Measurements from ENCODE around the gene SYTL3.
"Not testable (repeated sequence)": the region's sequence is repeated elsewhere in the genome, so short reads cannot be mapped to it uniquely, and the experiment has no call there.

Gene SYTL3

GRCh38 chr6:158639056-158639455, 10.8 kb upstream of the SYTL3 start:
- H3K27me3 ChIP-seq (ENCODE audit: low read depth) = no peaks in the 10 kb centered on the region
- no peaks in the 10 kb centered on the region for H3K9me3 ChIP-seq
- 0 out of 2 replicates have a peak, but pooled peaks cover 4% of the 10 kb centered on the region for H3K4me1 ChIP-seq
- DNase-seq (ENCODE audit: low spot score in 2 of 2) = no peak
- in situ Hi-C loops (cut with MboI; ENCODE audit: low sequenced_read_pairs) = no loop called here
- H3K36me3 ChIP-seq (replicated peaks) = peaks cover 26% of the 10 kb centered on the region
- no peak overlapping the region for H3K4me3 ChIP-seq

GRCh38 chr6:158640519-158640918, 9.3 kb upstream of the SYTL3 start:
- no peaks in the 10 kb centered on the region for H3K9me3 ChIP-seq
- no peak overlapping the region for H3K4me3 ChIP-seq
- in situ Hi-C loops (cut with MboI; ENCODE audit: low sequenced_read_pairs) = no loop called here
- DNase-seq (ENCODE audit: low spot score in 2 of 2) = no peak
- H3K27me3 ChIP-seq (ENCODE audit: low read depth) = no peaks in the 10 kb centered on the region
- H3K36me3 ChIP-seq (replicated peaks) = peaks cover 13% of the 10 kb centered on the region
- peaks cover 8% of the 10 kb centered on the region for H3K4me1 ChIP-seq

- Histone ChIP-seq H3K36me3 (replicated peaks) (peaks cover under 1% of the 10 kb centered on the region), H3K9me3 (no peaks in the 10 kb centered on the region), H3K27me3 (ENCODE audit: low read depth) (no peaks in the 10 kb centered on the region), H3K4me3 (no peak overlapping the region), H3K4me1 (peaks cover 8% of the 10 kb centered on the region)
- in situ Hi-C loops (cut with MboI; ENCODE audit: low sequenced_read_pairs) = no loop called here
- peak in 1 of 2 experiments; percentile 3 for DNase-seq (ENCODE audit: low spot score in 2 of 2)
Observed at GRCh38 chr6:158642097-158642601, 7.7 kb upstream of the SYTL3 start.

- H3K27me3 ChIP-seq (ENCODE audit: low read depth) = no peaks in the 10 kb centered on the region
- H3K4me3 ChIP-seq = peak overlapping the region; percentile 94
- in situ Hi-C loops (cut with MboI; ENCODE audit: low sequenced_read_pairs) = no loop called here
- DNase-seq (ENCODE audit: low spot score in 2 of 2) = no peak
- peaks cover 8% of the 10 kb centered on the region for H3K4me1 ChIP-seq
- H3K36me3 ChIP-seq (replicated peaks) = no peaks in the 10 kb centered on the region; the same call in 1 of the 2 replicates
- no peaks in the 10 kb centered on the region for H3K9me3 ChIP-seq
Observed at GRCh38 chr6:158643836-158644230, 6.0 kb upstream of the SYTL3 start.

GRCh38 chr6:158644231-158645063, 5.4 kb upstream of the SYTL3 start, which contains the start of gene DYNLT1:
TSS of gene DYNLT1 (minus strand) at chr6:158644743. CDS start at chr6:158644708, 35 bp downstream.
- Histone ChIP-seq H3K27me3 (ENCODE audit: low read depth) (no peaks in the 10 kb centered on the region), H3K4me1 (peaks cover 8% of the 10 kb centered on the region), H3K36me3 (replicated peaks) (no peaks in the 10 kb centered on the region; the same call in 1 of the 2 replicates), H3K9me3 (no peaks in the 10 kb centered on the region), H3K4me3 (peak within 1 kb of the TSS; percentile 94)
- peak; percentile 89 to 96 for DNase-seq (ENCODE audit: low spot score in 2 of 2)
- in situ Hi-C loops (cut with MboI; ENCODE audit: low sequenced_read_pairs) = no loop called here

DNA sequence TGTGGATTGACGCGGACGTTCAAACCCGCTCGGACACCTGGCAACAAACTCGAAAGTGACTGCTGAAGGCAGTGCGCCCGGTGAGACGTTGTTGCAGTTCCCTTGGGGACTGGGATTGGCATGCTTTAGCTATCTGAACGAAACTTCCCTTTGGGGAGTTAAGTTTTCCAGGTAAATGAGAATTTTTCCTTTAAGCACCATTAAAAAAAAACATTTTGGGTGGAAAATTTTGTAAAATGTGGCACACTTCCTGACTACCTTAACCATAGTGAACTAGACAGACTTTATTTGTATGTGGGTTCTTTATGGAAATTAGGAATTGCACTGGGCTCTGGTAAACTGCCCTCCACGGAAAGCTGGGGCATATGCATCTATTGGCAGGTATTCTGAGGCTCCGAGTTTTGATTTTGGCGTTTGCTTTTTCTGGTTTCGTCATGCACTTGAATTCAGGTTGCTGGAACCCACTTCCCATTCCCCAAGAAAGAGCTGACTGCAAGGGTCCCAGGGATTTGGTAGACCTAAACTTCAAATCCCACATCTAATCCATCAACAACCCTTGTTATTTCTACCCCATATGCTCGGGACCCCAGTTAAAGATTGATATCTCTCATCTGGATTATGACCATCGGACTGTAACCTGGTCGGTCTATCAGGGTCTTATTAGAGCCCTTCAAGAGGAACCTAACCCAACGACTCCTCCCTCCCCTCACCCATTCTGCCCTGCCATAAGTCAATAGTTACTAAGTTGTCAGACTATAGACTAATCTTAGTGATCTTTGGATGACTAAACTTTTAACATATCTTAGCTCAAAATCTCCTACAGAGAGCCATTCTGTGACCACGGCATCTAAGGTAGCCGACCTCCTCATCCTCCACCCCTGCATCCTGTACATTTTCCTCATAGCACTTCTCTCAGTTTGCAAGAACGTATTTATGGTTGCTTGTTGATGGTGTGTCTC, 4.5 kb upstream of the SYTL3 start:
- Histone ChIP-seq H3K9me3 (no peaks in the 10 kb centered on the region), H3K4me1 (peaks cover 8% of the 10 kb centered on the region), H3K36me3 (replicated peaks) (no peaks in the 10 kb centered on the region; the same call in 1 of the 2 replicates), H3K27me3 (ENCODE audit: low read depth) (no peaks in the 10 kb centered on the region), H3K4me3 (peak overlapping the region; percentile 94)
- peak in 1 of 2 experiments; percentile 6 for DNase-seq (ENCODE audit: low spot score in 2 of 2)
- in situ Hi-C loops (cut with MboI; ENCODE audit: low sequenced_read_pairs) = no loop called here

GRCh38 chr6:158646023-158646910, 3.6 kb upstream of the SYTL3 start:
- in situ Hi-C loops (cut with MboI; ENCODE audit: low sequenced_read_pairs) = no loop called here
- H3K9me3 ChIP-seq = no peaks in the 10 kb centered on the region
- H3K36me3 ChIP-seq (replicated peaks) = no peaks in the 10 kb centered on the region
- no peak overlapping the region for H3K4me3 ChIP-seq
- H3K4me1 ChIP-seq = peaks cover 8% of the 10 kb centered on the region
- DNase-seq (ENCODE audit: low spot score in 2 of 2) = peak in 1 of 2 experiments; percentile 6
- no peaks in the 10 kb centered on the region for H3K27me3 ChIP-seq (ENCODE audit: low read depth)

- DNase-seq (ENCODE audit: low spot score in 2 of 2) = no peak
- Histone ChIP-seq H3K36me3 (replicated peaks) (no peaks in the 10 kb centered on the region), H3K4me3 (no peak overlapping the region), H3K27me3 (ENCODE audit: low read depth) (no peaks in the 10 kb centered on the region), H3K4me1 (peaks cover 8% of the 10 kb centered on the region), H3K9me3 (no peaks in the 10 kb centered on the region)
- in situ Hi-C loops (cut with MboI; ENCODE audit: low sequenced_read_pairs) = no loop called here
Observed at GRCh38 chr6:158647501-158647900, 2.4 kb upstream of the SYTL3 start.

GRCh38 chr6:158648682-158649131, 1.1 kb upstream of the SYTL3 start:
- no peaks in the 10 kb centered on the region for H3K36me3 ChIP-seq (replicated peaks)
- H3K4me1 ChIP-seq = peaks cover 5% of the 10 kb centered on the region
- no peaks in the 10 kb centered on the region for H3K27me3 ChIP-seq (ENCODE audit: low read depth)
- no peaks in the 10 kb centered on the region for H3K9me3 ChIP-seq
- no peak for DNase-seq (ENCODE audit: low spot score in 2 of 2)
- H3K4me3 ChIP-seq = no peak overlapping the region
- in situ Hi-C loops (cut with MboI; ENCODE audit: low sequenced_read_pairs) = no loop called here

DNA sequence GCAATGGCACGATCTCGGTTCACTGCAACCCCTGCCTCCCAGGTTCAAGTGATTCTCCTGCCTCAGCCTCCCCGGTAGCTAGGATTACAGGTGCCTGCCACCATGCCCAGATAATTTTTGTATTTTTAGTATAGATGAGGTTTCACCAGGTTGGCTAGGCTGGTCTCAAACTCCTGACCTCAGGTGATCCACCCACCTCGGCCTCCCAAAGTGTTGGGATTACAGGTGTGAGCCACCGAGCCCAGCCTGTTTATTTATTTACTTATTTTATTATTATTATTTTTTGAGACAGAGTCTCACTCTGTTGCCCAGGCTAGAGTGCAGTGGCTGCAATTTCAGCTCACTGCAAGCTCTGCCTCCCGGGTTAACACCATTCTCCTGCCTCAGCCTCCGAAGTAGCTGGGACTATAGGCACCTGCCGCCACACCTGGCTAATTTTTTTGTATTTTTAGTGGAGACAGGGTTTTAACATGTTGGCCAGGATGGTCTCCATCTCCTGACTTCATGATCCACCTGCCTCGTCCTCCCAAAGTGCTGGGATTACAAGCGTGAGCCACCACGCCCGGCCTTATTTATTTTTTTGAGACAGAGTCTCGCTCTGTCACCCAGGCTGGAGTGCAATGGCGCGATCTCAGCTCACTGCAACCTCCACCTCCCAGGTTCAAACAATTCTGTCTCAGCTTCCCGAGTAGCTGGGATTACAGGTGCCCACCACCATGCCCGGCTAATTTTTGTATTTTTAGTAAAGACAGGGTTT, 2.3 kb downstream of the SYTL3 start:
- H3K27me3 ChIP-seq (ENCODE audit: low read depth); H3K4me3 ChIP-seq; H3K4me1 ChIP-seq; H3K9me3 ChIP-seq; H3K36me3 ChIP-seq (replicated peaks); DNase-seq (ENCODE audit: low spot score in 2 of 2); in situ Hi-C loops (cut with MboI; ENCODE audit: low sequenced_read_pairs): not testable (repeated sequence)

DNA sequence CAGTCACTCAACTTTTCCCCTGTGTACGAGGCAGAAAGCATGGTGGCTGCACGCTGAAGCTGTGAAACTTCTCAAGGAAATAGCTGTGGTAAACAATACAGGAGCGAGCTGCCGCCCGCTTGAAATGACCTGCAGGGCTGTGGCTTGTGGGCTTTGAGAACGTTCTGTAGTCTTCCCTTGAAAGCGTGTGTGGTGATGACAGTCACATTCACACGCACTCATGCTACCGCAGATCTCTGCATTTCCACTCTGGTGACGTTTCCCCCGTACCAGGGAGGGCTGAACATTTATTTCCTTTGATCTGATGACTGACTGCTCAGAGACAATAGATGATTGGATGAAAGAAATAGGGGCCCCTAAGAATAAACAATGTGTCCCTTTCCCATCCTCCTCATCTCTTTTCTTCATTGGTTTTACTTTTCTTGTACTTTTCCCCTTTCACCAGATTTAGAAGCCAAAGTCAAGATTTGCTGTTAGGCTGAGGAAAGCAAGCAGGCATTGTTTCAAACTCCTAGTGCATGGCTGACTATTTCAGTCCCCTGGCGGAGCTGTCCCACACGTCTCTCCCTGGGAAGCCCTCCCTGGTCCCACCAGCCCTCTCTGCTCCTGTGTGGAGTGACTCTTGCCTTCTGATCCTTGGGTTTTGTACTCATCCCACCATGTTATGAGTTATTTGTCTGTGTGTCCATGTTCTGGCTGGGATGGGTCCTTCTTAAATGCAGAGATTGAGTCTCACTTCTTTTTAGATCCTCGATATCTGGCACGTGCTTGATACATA, 3.9 kb downstream of the SYTL3 start:
- Histone ChIP-seq H3K36me3 (replicated peaks) (no peaks in the 10 kb centered on the region), H3K4me1 (no peaks in the 10 kb centered on the region), H3K4me3 (no peak overlapping the region), H3K9me3 (no peaks in the 10 kb centered on the region), H3K27me3 (ENCODE audit: low read depth) (no peaks in the 10 kb centered on the region)
- no peak for DNase-seq (ENCODE audit: low spot score in 2 of 2)
- in situ Hi-C loops (cut with MboI; ENCODE audit: low sequenced_read_pairs) = no loop called here

DNA sequence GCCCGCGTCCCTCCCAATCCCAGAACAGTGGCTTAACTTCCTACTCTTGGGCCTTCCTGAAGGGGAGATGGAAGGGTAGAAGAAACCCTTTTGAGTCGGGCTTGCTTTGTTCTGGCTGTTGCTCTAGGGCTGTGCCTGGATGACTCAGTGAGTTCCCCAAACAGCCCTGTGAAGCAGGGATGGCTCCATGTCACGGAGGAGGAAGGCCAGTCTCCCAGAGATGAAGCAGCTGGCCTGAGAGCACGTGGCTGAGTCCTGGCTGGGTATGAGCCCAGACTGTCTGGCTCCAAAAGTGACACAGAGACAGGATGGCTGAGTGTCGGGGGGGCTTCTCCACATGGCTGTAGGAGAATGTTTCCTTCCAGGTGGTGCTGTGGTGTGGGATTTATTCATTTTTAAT, 4.6 kb downstream of the SYTL3 start:
- no peak overlapping the region for H3K4me3 ChIP-seq

More for the DNA sequence above, 4.6 kb downstream of the SYTL3 start:
- no peaks in the 10 kb centered on the region for H3K9me3 ChIP-seq
- H3K4me1 ChIP-seq = no peaks in the 10 kb centered on the region
- H3K36me3 ChIP-seq (replicated peaks) = no peaks in the 10 kb centered on the region
- H3K27me3 ChIP-seq (ENCODE audit: low read depth) = no peaks in the 10 kb centered on the region
- in situ Hi-C loops (cut with MboI; ENCODE audit: low sequenced_read_pairs) = no loop called here
- DNase-seq (ENCODE audit: low spot score in 2 of 2) = no peak
